CD4-positive, alpha-beta T cell (primary cell): ENCODE results near the gene NFE2L2. TPM values are rescaled to one million over a fixed set of nuclear protein-coding genes. Genes with fewer than 3 reads are reported as not detected.
A peak's percentile ranks its signal among the peaks of the same experiment; 100 is the strongest.

ENCODE experiments used
- ATAC-seq: fragments of 200-7000 bp; cut with Tn5 transposase; one replicate; pipeline ENCODE4 v1.10.0; 2022; ENCODE audit warnings: mild to moderate bottlenecking; ENCODE audit not compliant: poor library complexity
- CTCF ChIA-PET: fragments of 350-600 bp; sonication (Branson Sonifier 250); formaldehyde crosslinking; loops from one replicate; lab custom pipeline; 2021; ENCODE audit warnings: antibody characterized with exemption, inconsistent platforms; lab: Charles Lee
- POLR2A ChIA-PET: fragments of 350-600 bp; sonication (Branson Sonifier 250); formaldehyde crosslinking; loops from one replicate; lab custom pipeline; 2021; ENCODE audit warnings: antibody characterized with exemption, inconsistent platforms; lab: Charles Lee
- DNase-seq, 14 experiments: peaks; one replicate each; pipeline ENCODE4 v3.0.0-alpha.2; 2013 to 2020; ENCODE audit warnings: mixed read lengths in 2 of 14
- H3K27ac ChIP-seq, 2 donors: one replicate each; pipeline versions ENCODE4 v1.5.1 to v1.7.0; 2013; ENCODE audit warnings: low read length in 2 of 2, low read depth in 1 of 2, mild to moderate bottlenecking in 1 of 2
- H3K27me3 ChIP-seq, 2 experiments: 1 replicate in 1 of 2; 2 replicates in 1 of 2; pipeline versions ENCODE4 v1.6.1 to v1.7.0; 2013; ENCODE audit warnings: low read length in 2 of 2, control low read depth in 1 of 2, mild to moderate bottlenecking in 1 of 2, moderate library complexity in 1 of 2; ENCODE audit not compliant: insufficient read depth in 2 of 2, control insufficient read depth in 1 of 2
- H3K36me3 ChIP-seq: one replicate; pipeline ENCODE4 v1.6.1; 2013; ENCODE audit warnings: low read length, control low read depth; ENCODE audit not compliant: insufficient read depth
- H3K4me1 ChIP-seq: one replicate; pipeline ENCODE4 v1.6.1; 2013; ENCODE audit warnings: low read length, control low read depth; ENCODE audit not compliant: insufficient read depth
- H3K4me3 ChIP-seq: one replicate; pipeline ENCODE4 v1.5.1; 2013; ENCODE audit warnings: mild to moderate bottlenecking, low read length, moderate library complexity
- H3K9me3 ChIP-seq, 2 experiments: 1 replicate in 1 of 2; 2 replicates in 1 of 2; pipeline versions ENCODE4 v1.6.1 to v1.7.0; 2013; ENCODE audit warnings: low read length in 2 of 2, mild to moderate bottlenecking in 2 of 2, control low read depth in 1 of 2, moderate library complexity in 1 of 2; ENCODE audit not compliant: control insufficient read depth in 1 of 2, insufficient read depth in 1 of 2
- H3K27ac Mint-ChIP-seq: one replicate; pipeline ENCODE4 v1.8.0; 2020; ENCODE audit warnings: mixed read lengths
- H3K27me3 Mint-ChIP-seq: one replicate; pipeline ENCODE4 v1.8.0; 2021; ENCODE audit warnings: mixed read lengths
- H3K36me3 Mint-ChIP-seq: one replicate; pipeline ENCODE4 v1.8.0; 2021; ENCODE audit warnings: low read depth, mixed read lengths
- H3K4me1 Mint-ChIP-seq: one replicate; pipeline ENCODE4 v1.8.0; 2021; ENCODE audit warnings: low read depth, mixed read lengths
- H3K4me3 Mint-ChIP-seq: one replicate; pipeline ENCODE4 v1.8.0; 2020; ENCODE audit warnings: mild to moderate bottlenecking, mixed read lengths
- H3K9me3 Mint-ChIP-seq: one replicate; pipeline ENCODE4 v1.8.0; 2020; ENCODE audit warnings: mixed read lengths
- CTCF ChIP-seq: fragments of 200-600 bp; IDR thresholded peaks from one replicate; pipeline ENCODE4 v1.8.0; 2022; ENCODE audit warnings: antibody characterized with exemption, mild to moderate bottlenecking
- intact Hi-C, 2 experiments: fragments of 100-400 bp; cut with DNase I in 1 of 2; cut with micrococcal nuclease in 1 of 2; formaldehyde crosslinking; loops; one replicate each; pipeline versions ENCODE4 v1.15.1 to v1.9.0; 2023 to 2025; cut with DNase I, micrococcal nuclease
- polyA plus RNA-seq, 2 donors: library from polyadenylated mRNA; unstranded; fragments of 120-200 nt; gene quantifications; one replicate each; pipeline ENCODE4 v1.2.1, GENCODE V29; 2013
- total RNA-seq, 174 experiments: library from RNA in 2 of 174; stranded (reverse) in 2 of 174; gene quantifications; one replicate each; pipeline ENCODE4 v1.2.3 and lab custom pipeline; 2021 to 2026

Gene NFE2L2
- total RNA-seq, result 10 to 100 TPM; 53.3 to 57.8 TPM
- 31.7 TPM for polyA plus RNA-seq (2013, experiment 1 of 2)
- polyA plus RNA-seq (2013, experiment 2 of 2), result 42.3 TPM
- total RNA-seq (lab: John Stamatoyannopoulos, UW), result 59.4 to 310 (median 126) reads per million in 172 experiments

GRCh38 chr2:177264693-177265587 is at the start of gene NFE2L2:
TSS of gene NFE2L2 (minus strand) at chr2:177264727. CDS start at chr2:177264576, 151 bp downstream.
- CTCF ChIA-PET, result interaction anchor here (0.7 to 5.5 kb wide), 19 partner anchors 8 to 117 kb away, joined by 3 to 71 read pairs (median 5); partner anchors contain the start of gene HNRNPA3
- Histone ChIP-seq H3K4me1 (peaks cover 22% of the 10 kb centered on the region), H3K27me3 (no peaks in the 10 kb centered on the region), H3K36me3 (no peaks in the 10 kb centered on the region), H3K27ac (peak within 1 kb of the TSS; percentile 98 to 100), H3K9me3 (no peaks in the 10 kb centered on the region), H3K4me3 (peak within 1 kb of the TSS; percentile 72)
- Mint-ChIP-seq H3K27ac (peak within 1 kb of the TSS; percentile 99), H3K36me3 (peaks cover 38% of the 10 kb centered on the region), H3K4me1 (peaks cover 54% of the 10 kb centered on the region), H3K9me3 (no peaks in the 10 kb centered on the region), H3K4me3 (peak within 1 kb of the TSS; percentile 98), H3K27me3 (no peaks in the 10 kb centered on the region)
- intact Hi-C loops, result loop anchor here (1.0 to 10.0 kb wide), 9 partner anchors 31 to 1180 kb away; partner anchors contain the start of genes AGPS (in 2 of the 2) and HNRNPA3 (in 1 of the 2)
- peak; percentile 80 to 97 (median 89) for DNase-seq
- TF ChIP-seq CTCF, result peak; percentile 8
- ATAC-seq, result peak; percentile 68
- POLR2A ChIA-PET, result interaction anchor here (0.7 to 5.9 kb wide), 38 partner anchors 8 to 1760 kb away, joined by 3 to 309 read pairs (median 14); partner anchors contain the start of genes AGPS, HNRNPA3, PJVK and PRKRA

- peak overlapping the region; percentile 90 for H3K27ac Mint-ChIP-seq
- Histone ChIP-seq H3K4me1 (peaks cover 19% of the 10 kb centered on the region), H3K4me3 (no peak overlapping the region), H3K36me3 (no peaks in the 10 kb centered on the region), H3K27ac (no peak overlapping the region), H3K9me3 (no peaks in the 10 kb centered on the region), H3K27me3 (no peaks in the 10 kb centered on the region)
- POLR2A ChIA-PET, result interaction anchor here (1.6 to 7.0 kb wide), 2 partner anchors 50 to 79 kb away, joined by 4 to 58 read pairs; partner anchors contain the start of genes AGPS and NFE2L2
- CTCF ChIA-PET, result no interaction called here
- H3K36me3 Mint-ChIP-seq, result no peaks in the 10 kb centered on the region
- intact Hi-C loops, result loop anchor here in 1 of 2 experiments (5.0 kb wide), 1 partner anchor 52 kb away; the partner anchor contains the start of gene NFE2L2
- H3K4me3 Mint-ChIP-seq, result no peak overlapping the region
- no peaks in the 10 kb centered on the region for H3K27me3 Mint-ChIP-seq
- no peak for ATAC-seq
- no peaks in the 10 kb centered on the region for H3K9me3 Mint-ChIP-seq
- H3K4me1 Mint-ChIP-seq, result peaks cover 38% of the 10 kb centered on the region
- DNase-seq, result no peak
- no peak for TF ChIP-seq CTCF
Observed at GRCh38 chr2:177314194-177314593, 49.7 kb upstream of the NFE2L2 start.

- H3K27ac ChIP-seq, result no peak overlapping the region
- DNase-seq, result no peak
- Mint-ChIP-seq H3K4me1 (peaks cover 44% of the 10 kb centered on the region), H3K36me3 (no peaks in the 10 kb centered on the region), H3K27me3 (no peaks in the 10 kb centered on the region), H3K4me3 (no peak overlapping the region), H3K9me3 (no peaks in the 10 kb centered on the region), H3K27ac (peak overlapping the region; percentile 90)
- POLR2A ChIA-PET, result interaction anchor here (7.0 kb wide), 1 partner anchor 49 kb away, joined by 58 read pairs; the partner anchor contains the start of gene NFE2L2
- no peaks in the 10 kb centered on the region for H3K9me3 ChIP-seq
- CTCF ChIA-PET, result interaction anchor here (1.0 kb wide), 1 partner anchor 165 kb away, joined by 3 read pairs; no protein-coding TSS in a partner anchor
- no peak for TF ChIP-seq CTCF
- peaks cover 21% of the 10 kb centered on the region for H3K4me1 ChIP-seq
- intact Hi-C loops, result loop anchor here in 1 of 2 experiments (5.0 kb wide), 1 partner anchor 51 kb away; the partner anchor contains the start of gene NFE2L2
- H3K27me3 ChIP-seq, result no peaks in the 10 kb centered on the region
- no peak for ATAC-seq
- H3K4me3 ChIP-seq, result no peak overlapping the region
- H3K36me3 ChIP-seq, result no peaks in the 10 kb centered on the region
Observed at GRCh38 chr2:177313162-177313781, 48.7 kb upstream of the NFE2L2 start.
